ENCODE results near the gene GRIN2A.

Gene GRIN2A

GRCh38 chr16:10182222-10183053 lies at the start of gene GRIN2A:
TSS of gene GRIN2A (minus strand) at chr16:10182428. CDS start at chr16:10180411, 2,017 bp downstream.
- no peak for DNase-seq (ENCODE audit: low read depth, low spot score)

- no peak for DNase-seq (ENCODE audit: low read depth, low spot score)
These were observed 49.3 kb upstream of the GRIN2A start for GRCh38 chr16:10231563-10231962.

GRCh38 chr16:10228779-10229178 lies 46.6 kb upstream of the GRIN2A start:
- DNase-seq (ENCODE audit: low read depth, low spot score): no peak

GRCh38 chr16:10226987-10227306 lies 44.7 kb upstream of the GRIN2A start:
- no peak for DNase-seq (ENCODE audit: low read depth, low spot score)

- no peak for DNase-seq (ENCODE audit: low read depth, low spot score)
These were observed 44.1 kb upstream of the GRIN2A start for GRCh38 chr16:10226141-10226986.

GRCh38 chr16:10225653-10226052 lies 43.4 kb upstream of the GRIN2A start:
- no peak for DNase-seq (ENCODE audit: low read depth, low spot score)

- no peak for DNase-seq (ENCODE audit: low read depth, low spot score)
These were observed 42.6 kb upstream of the GRIN2A start for GRCh38 chr16:10224850-10225249.

GRCh38 chr16:10220942-10221341 lies 38.7 kb upstream of the GRIN2A start:
- no peak for DNase-seq (ENCODE audit: low read depth, low spot score)

GRCh38 chr16:10219742-10220141 lies 37.5 kb upstream of the GRIN2A start:
- DNase-seq (ENCODE audit: low read depth, low spot score): no peak

- no peak for DNase-seq (ENCODE audit: low read depth, low spot score)
These were observed 36.4 kb upstream of the GRIN2A start for GRCh38 chr16:10218490-10219206.

- DNase-seq (ENCODE audit: low read depth, low spot score): no peak
These were observed 31.5 kb upstream of the GRIN2A start for GRCh38 chr16:10213748-10214147.

- no peak for DNase-seq (ENCODE audit: low read depth, low spot score)
These were observed 28.7 kb upstream of the GRIN2A start for GRCh38 chr16:10210944-10211343.

- no peak for DNase-seq (ENCODE audit: low read depth, low spot score)
These were observed 24.6 kb upstream of the GRIN2A start for GRCh38 chr16:10206865-10207264.

- DNase-seq (ENCODE audit: low read depth, low spot score): no peak
These were observed 24.0 kb upstream of the GRIN2A start for GRCh38 chr16:10206215-10206614.

- no peak for DNase-seq (ENCODE audit: low read depth, low spot score)
These were observed 23.5 kb upstream of the GRIN2A start for GRCh38 chr16:10205688-10206087.

GRCh38 chr16:10202649-10203048 lies 20.4 kb upstream of the GRIN2A start:
- no peak for DNase-seq (ENCODE audit: low read depth, low spot score)

- no peak for DNase-seq (ENCODE audit: low read depth, low spot score)
These were observed 18.7 kb upstream of the GRIN2A start for GRCh38 chr16:10200637-10201586.

GRCh38 chr16:10196999-10197398 lies 14.8 kb upstream of the GRIN2A start:
- no peak for DNase-seq (ENCODE audit: low read depth, low spot score)

GRCh38 chr16:10191096-10191495 lies 8.9 kb upstream of the GRIN2A start:
- no peak for DNase-seq (ENCODE audit: low read depth, low spot score)

- no peak for DNase-seq (ENCODE audit: low read depth, low spot score)
These were observed 7.7 kb upstream of the GRIN2A start for GRCh38 chr16:10189861-10190390.

GRCh38 chr16:10188236-10188635 lies 6.0 kb upstream of the GRIN2A start:
- no peak for DNase-seq (ENCODE audit: low read depth, low spot score)
